ENCODE data around the gene DYRK1A.
A peak's percentile ranks its signal among the peaks of the same experiment; 100 is the strongest.
"Not testable (repeated sequence)": the region's sequence is repeated elsewhere in the genome, so short reads cannot be mapped to it uniquely, and the experiment has no call there.

DYRK1A gene

GRCh38 chr21:37502947-37503346 is 136.4 kb downstream of the DYRK1A start:
- DNase-seq: no peak
- intact Hi-C loops (cut with DNase I): no loop called here

GRCh38 chr21:37503848-37504467 is 137.4 kb downstream of the DYRK1A start:
- no peak for DNase-seq
- intact Hi-C loops (cut with DNase I): no loop called here

GRCh38 chr21:37505963-37506362 is 139.4 kb downstream of the DYRK1A start:
- no peak for DNase-seq
- intact Hi-C loops (cut with DNase I): no loop called here

GRCh38 chr21:37507716-37508115 is 141.1 kb downstream of the DYRK1A start:
- DNase-seq: no peak
- intact Hi-C loops (cut with DNase I): no loop called here

GRCh38 chr21:37508341-37508740 is 141.8 kb downstream of the DYRK1A start:
- intact Hi-C loops (cut with DNase I): no loop called here
- no peak for DNase-seq

GRCh38 chr21:37509802-37510393 is 143.3 kb downstream of the DYRK1A start:
- intact Hi-C loops (cut with DNase I): no loop called here
- no peak for DNase-seq

GRCh38 chr21:37511848-37512247 is 145.3 kb downstream of the DYRK1A start:
- DNase-seq: no peak
- intact Hi-C loops (cut with DNase I): no loop called here

GRCh38 chr21:37513383-37513782 is 146.8 kb downstream of the DYRK1A start:
- intact Hi-C loops (cut with DNase I): no loop called here
- no peak for DNase-seq

- no peak for DNase-seq
- intact Hi-C loops (cut with DNase I): no loop called here
These were observed 147.6 kb downstream of the DYRK1A start for GRCh38 chr21:37514038-37514667.

- intact Hi-C loops (cut with DNase I): no loop called here
- no peak for DNase-seq
These were observed 150.4 kb downstream of the DYRK1A start for GRCh38 chr21:37516998-37517397.

GRCh38 chr21:37520801-37521200 is 154.2 kb downstream of the DYRK1A start:
- intact Hi-C loops (cut with DNase I): no loop called here
- peak in 3 of 42 donors; percentile 20 to 52 (median 30) for DNase-seq

GRCh38 chr21:37521658-37522057 is 155.1 kb downstream of the DYRK1A start:
- DNase-seq: no peak
- intact Hi-C loops (cut with DNase I): no loop called here

- DNase-seq: no peak
- intact Hi-C loops (cut with DNase I): no loop called here
These were observed 156.2 kb downstream of the DYRK1A start for GRCh38 chr21:37522641-37523295.

- DNase-seq; intact Hi-C loops (cut with DNase I): not testable (repeated sequence)
These were observed 158.4 kb downstream of the DYRK1A start for GRCh38 chr21:37524944-37525343.

- intact Hi-C loops (cut with DNase I): no loop called here
- DNase-seq: no peak
These were observed 159.2 kb downstream of the DYRK1A start for GRCh38 chr21:37525810-37526209.

GRCh38 chr21:37527103-37527502 is 160.5 kb downstream of the DYRK1A start:
- intact Hi-C loops (cut with DNase I): no loop called here
- DNase-seq: no peak

GRCh38 chr21:37527716-37528115 is 161.1 kb downstream of the DYRK1A start:
- intact Hi-C loops (cut with DNase I): no loop called here
- no peak for DNase-seq

GRCh38 chr21:37528150-37528937 is 161.8 kb downstream of the DYRK1A start:
- no peak for DNase-seq

GRCh38 chr21:37529649-37530048 is 163.1 kb downstream of the DYRK1A start:
- no peak for DNase-seq
- intact Hi-C loops (cut with DNase I): no loop called here

More at GRCh38 chr21:37528150-37528937, 161.8 kb downstream of the DYRK1A start:
- intact Hi-C loops (cut with DNase I): no loop called here

Measured in head of caudate nucleus (tissue), 42 donors.